Transverse colon (tissue), 4 donors: ENCODE results near the gene GLRX3. TPM values are rescaled to one million over a fixed set of nuclear protein-coding genes. Genes with fewer than 3 reads are reported as not detected.

Experiments
- DNase-seq: peaks from one replicate; pipeline ENCODE4 v3.0.0-alpha.2; 2019
- H3K27ac ChIP-seq, 4 donors: fragments of 200-600 bp; sonication (generic); 2 replicates each; pipeline ENCODE4 v1.5.1; 2016 to 2018; ENCODE audit warnings: inconsistent platforms in 4 of 4
- H3K27me3 ChIP-seq: fragments of 200-600 bp; sonication (generic); 2 replicates; pipeline ENCODE4 v1.5.1; 2017; ENCODE audit warnings: inconsistent platforms
- H3K36me3 ChIP-seq, 4 donors: fragments of 200-600 bp; sonication (generic); 2 replicates each; pipeline ENCODE4 v1.5.1; 2017 to 2019; ENCODE audit warnings: inconsistent platforms in 4 of 4
- H3K4me1 ChIP-seq, 4 donors: fragments of 200-600 bp; sonication (generic); 2 replicates each; pipeline ENCODE4 v1.5.1; 2017 to 2020; ENCODE audit warnings: inconsistent platforms in 4 of 4
- H3K4me3 ChIP-seq, 4 donors: fragments of 200-600 bp; sonication (generic); 1 replicate in 1 of 4; 2 replicates in 3 of 4; pipeline versions ENCODE4 v1.5.1 to v1.6.1; 2017 to 2019; ENCODE audit warnings: inconsistent platforms in 4 of 4
- H3K9me3 ChIP-seq, 2 donors: fragments of 200-600 bp; sonication (generic); 2 replicates each; pipeline ENCODE4 v1.5.1; 2017 to 2019; ENCODE audit warnings: inconsistent platforms in 2 of 2
- EP300 ChIP-seq: sonication (generic); formaldehyde crosslinking; IDR thresholded peaks from one replicate; pipeline ENCODE4 v1.6.1; 2017; ENCODE audit warnings: antibody characterized with exemption, low read depth
- POLR2A ChIP-seq: fragments of 450-650 bp; IDR thresholded peaks from one replicate; pipeline ENCODE4 v1.6.1; 2016; ENCODE audit warnings: antibody characterized with exemption, mild to moderate bottlenecking, moderate library complexity
- POLR2AphosphoS5 ChIP-seq, 3 donors: sonication (generic); formaldehyde crosslinking; IDR thresholded peaks; one replicate each; pipeline ENCODE4 v1.6.1; 2016; ENCODE audit warnings: antibody characterized with exemption in 3 of 3
- WGBS, 2 donors: methylation state at CpG; one replicate each; pipeline ENCODE4 v1.1.5; 2018; ENCODE audit warnings: low coverage in 1 of 2; 5-methylcytosine and 5-hydroxymethylcytosine counted together
- in situ Hi-C, 4 donors: fragments of 200-750 bp; cut with MboI; loops; one replicate each; pipeline versions ENCODE4 v1.15.0 to v1.15.1; 2017; ENCODE audit warnings: low sequenced_read_pairs in 3 of 4, low pct_ligation_motif_present in 1 of 4, low pct_unique_long_range_greater_than_20kb in 1 of 4
- intact Hi-C: fragments of 100-400 bp; cut with DNase I; formaldehyde crosslinking; loops from one replicate; pipeline ENCODE4 v1.15.1; 2023; ENCODE audit warnings: low total_unique reads
- total RNA-seq, 4 donors: library from RNA; depleted of rRNA; stranded (reverse); fragments of >200 nt; gene quantifications; one replicate each; pipeline ENCODE4 v1.1.0, GENCODE V29; 2016
- TF ChIP-seq, protein P1 (sequence below), 5 experiments: fragments of 200-600 bp in 3 of 5; fragments of 450-650 bp in 2 of 5; sonication (generic) in 3 of 5; IDR thresholded peaks; 1 replicate in 2 of 5; 2 replicates in 3 of 5; pipeline ENCODE4 v1.5.1; 2016 to 2017; ENCODE audit warnings: antibody characterized with exemption in 5 of 5, inconsistent platforms in 3 of 5, mild to moderate bottlenecking in 2 of 5, moderate library complexity in 1 of 5

Gene GLRX3
- total RNA-seq, 4 donors from 2014 or later: 32.7 to 38.2 (median 34.3) TPM

DNA sequence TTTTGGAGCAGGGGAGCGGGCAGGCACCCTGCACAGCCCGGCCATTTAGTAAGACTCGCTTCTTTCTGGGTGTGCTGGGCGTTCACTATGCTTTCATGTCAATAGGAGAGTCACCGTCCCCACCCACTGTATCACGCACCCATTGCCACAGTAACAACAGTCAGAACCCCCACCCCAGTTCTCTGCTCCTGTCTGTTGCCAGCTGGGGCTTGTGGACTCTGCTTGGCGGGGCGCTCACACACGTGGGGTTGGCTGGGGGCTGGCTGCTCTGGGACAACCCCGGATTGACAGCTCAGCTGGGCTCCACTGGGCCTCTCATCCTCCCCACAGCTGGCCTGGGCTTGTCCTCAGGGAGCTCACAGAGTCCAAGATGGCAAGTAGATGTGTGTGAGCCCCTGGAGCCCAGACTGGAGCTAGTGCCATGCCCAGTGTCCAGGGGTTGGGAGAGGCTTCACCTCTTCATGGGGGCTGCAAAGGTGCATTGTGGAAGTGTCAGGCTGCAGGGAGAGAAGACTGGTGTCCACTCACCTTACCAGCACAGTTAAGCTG is 59.6 kb downstream of the GLRX3 start:
- Histone ChIP-seq H3K4me1 (peaks cover under 1 to 3% (median 1%) of the 10 kb centered on the region in 4 donors), H3K9me3 (no peaks in the 10 kb centered on the region), H3K36me3 (no peaks in the 10 kb centered on the region), H3K4me3 (no peak overlapping the region), H3K27ac (no peak overlapping the region), H3K27me3 (peaks cover 10% of the 10 kb centered on the region)
- no peak for DNase-seq
- TF ChIP-seq EP300 (no peak), POLR2AphosphoS5 (IDR thresholded peaks at IDR 0.05) (no peak), POLR2A (no peak)
- TF ChIP-seq, protein P1, sequence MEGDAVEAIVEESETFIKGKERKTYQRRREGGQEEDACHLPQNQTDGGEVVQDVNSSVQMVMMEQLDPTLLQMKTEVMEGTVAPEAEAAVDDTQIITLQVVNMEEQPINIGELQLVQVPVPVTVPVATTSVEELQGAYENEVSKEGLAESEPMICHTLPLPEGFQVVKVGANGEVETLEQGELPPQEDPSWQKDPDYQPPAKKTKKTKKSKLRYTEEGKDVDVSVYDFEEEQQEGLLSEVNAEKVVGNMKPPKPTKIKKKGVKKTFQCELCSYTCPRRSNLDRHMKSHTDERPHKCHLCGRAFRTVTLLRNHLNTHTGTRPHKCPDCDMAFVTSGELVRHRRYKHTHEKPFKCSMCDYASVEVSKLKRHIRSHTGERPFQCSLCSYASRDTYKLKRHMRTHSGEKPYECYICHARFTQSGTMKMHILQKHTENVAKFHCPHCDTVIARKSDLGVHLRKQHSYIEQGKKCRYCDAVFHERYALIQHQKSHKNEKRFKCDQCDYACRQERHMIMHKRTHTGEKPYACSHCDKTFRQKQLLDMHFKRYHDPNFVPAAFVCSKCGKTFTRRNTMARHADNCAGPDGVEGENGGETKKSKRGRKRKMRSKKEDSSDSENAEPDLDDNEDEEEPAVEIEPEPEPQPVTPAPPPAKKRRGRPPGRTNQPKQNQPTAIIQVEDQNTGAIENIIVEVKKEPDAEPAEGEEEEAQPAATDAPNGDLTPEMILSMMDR (IDR thresholded peaks at IDR 0.05): no peak
- in situ Hi-C loops: loop anchor here in 2 of 4 donors (25.0 kb wide), 2 partner anchors 1591 to 1691 kb away; no protein-coding TSS in a partner anchor
- WGBS, 2 donors: 84% methylated on average over 10 of the region's 10 CpGs; no CpG with 5 or more reads in 1 of the 2 donors
- intact Hi-C loops: loop anchor here (5.0 kb wide), 1 partner anchor 1596 kb away; no protein-coding TSS in a partner anchor

DNA sequence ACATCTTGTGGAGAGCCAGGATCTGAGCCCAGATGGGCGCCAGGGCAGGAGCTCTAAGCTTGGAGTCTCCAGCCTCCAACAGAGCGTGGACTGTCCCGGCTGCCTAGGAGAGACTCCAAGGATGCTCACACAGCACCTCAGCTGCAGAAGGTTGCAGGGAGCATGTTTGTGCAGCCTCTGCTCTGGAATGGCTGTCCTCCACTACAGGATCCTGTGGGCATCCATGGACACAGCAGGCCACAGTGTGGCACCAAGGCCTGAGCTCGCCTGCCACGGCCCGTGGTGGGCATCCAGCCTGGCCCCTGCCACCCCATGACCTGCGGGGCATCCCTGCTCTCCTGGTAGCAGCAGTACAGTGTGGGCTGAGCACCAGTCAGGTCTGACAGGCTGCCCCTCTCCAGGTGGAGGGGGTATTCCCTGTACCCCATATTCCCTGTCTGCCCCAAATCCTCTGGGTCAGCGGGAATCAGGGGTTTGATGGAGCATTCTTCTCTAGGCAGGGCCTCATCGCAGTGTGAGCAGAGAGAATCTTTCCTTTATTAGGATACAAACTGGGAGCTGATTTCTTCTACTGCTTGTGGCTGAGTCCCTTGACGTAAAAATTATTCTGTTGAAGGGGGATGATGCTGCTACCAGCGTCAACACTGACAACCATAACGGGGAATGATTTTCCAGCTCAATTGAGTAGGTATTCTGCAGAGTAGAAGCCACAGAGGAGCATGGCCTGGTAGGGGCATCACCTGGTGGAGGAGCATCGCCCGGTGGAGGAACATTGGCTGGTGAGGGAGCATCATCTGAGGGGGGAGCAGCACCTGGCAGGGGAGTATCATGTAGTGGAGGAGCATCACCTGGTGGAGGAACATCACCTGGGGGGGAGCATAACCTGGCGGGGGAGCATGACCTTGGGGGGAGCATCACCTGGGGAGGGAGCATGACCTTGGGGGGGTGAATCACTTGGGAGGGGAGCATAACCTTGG is 60.6 kb downstream of the GLRX3 start:
- 80 to 95% methylated on average over 2 to 11 of the region's 15 CpGs for WGBS, 2 donors
- Histone ChIP-seq H3K9me3 (no peaks in the 10 kb centered on the region), H3K36me3 (no peaks in the 10 kb centered on the region), H3K4me3 (no peak overlapping the region), H3K27ac (no peak overlapping the region), H3K27me3 (peaks cover 7% of the 10 kb centered on the region), H3K4me1 (no peaks in the 10 kb centered on the region)
- intact Hi-C loops (loop anchor here (5.0 kb wide), 1 partner anchor 1596 kb away; no protein-coding TSS in a partner anchor), in situ Hi-C loops (loop anchor here in 2 of 4 donors (25.0 kb wide), 2 partner anchors 1591 to 1691 kb away; no protein-coding TSS in a partner anchor)
- no peak for DNase-seq
- TF ChIP-seq POLR2A: no peak
- TF ChIP-seq, protein P1 (IDR thresholded peaks at IDR 0.05): no peak
- no peak for TF ChIP-seq EP300
- TF ChIP-seq POLR2AphosphoS5 (IDR thresholded peaks at IDR 0.05): no peak

DNA sequence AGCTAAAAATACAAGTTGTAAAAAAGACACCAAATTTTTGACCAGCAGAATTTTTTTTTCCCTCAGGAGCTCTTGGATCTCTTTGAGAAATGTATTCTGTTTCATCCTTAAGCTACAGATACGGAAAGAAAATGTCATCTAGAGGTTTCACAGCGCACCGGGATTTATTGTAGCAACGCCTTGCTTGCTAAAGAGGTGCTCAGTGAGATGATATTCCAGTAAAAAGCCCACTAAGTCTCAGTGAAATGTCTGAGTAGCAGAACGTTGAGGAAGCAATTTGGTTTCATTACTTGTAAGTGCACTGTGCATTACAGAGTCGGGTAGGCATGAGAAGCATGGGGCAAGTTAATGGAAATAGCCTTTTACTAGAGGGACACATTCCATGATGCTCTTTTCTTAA is 62.5 kb downstream of the GLRX3 start:
- in situ Hi-C loops (loop anchor here in 2 of 4 donors (25.0 kb wide), 2 partner anchors 1589 to 1689 kb away; no protein-coding TSS in a partner anchor), intact Hi-C loops (loop anchor here (5.0 kb wide), 1 partner anchor 1594 kb away; no protein-coding TSS in a partner anchor)
- peaks cover 7% of the 10 kb centered on the region for H3K27me3 ChIP-seq
- no peaks in the 10 kb centered on the region for H3K4me1 ChIP-seq
- H3K27ac ChIP-seq: no peak overlapping the region
- DNase-seq: no peak
- H3K9me3 ChIP-seq: no peaks in the 10 kb centered on the region
- TF ChIP-seq POLR2AphosphoS5 (IDR thresholded peaks at IDR 0.05) (no peak), EP300 (no peak), POLR2A (no peak)
- no peaks in the 10 kb centered on the region for H3K36me3 ChIP-seq
- WGBS, 2 donors: 75 to 81% methylated on average over 6 of the region's 6 CpGs
- no peak overlapping the region for H3K4me3 ChIP-seq

DNA sequence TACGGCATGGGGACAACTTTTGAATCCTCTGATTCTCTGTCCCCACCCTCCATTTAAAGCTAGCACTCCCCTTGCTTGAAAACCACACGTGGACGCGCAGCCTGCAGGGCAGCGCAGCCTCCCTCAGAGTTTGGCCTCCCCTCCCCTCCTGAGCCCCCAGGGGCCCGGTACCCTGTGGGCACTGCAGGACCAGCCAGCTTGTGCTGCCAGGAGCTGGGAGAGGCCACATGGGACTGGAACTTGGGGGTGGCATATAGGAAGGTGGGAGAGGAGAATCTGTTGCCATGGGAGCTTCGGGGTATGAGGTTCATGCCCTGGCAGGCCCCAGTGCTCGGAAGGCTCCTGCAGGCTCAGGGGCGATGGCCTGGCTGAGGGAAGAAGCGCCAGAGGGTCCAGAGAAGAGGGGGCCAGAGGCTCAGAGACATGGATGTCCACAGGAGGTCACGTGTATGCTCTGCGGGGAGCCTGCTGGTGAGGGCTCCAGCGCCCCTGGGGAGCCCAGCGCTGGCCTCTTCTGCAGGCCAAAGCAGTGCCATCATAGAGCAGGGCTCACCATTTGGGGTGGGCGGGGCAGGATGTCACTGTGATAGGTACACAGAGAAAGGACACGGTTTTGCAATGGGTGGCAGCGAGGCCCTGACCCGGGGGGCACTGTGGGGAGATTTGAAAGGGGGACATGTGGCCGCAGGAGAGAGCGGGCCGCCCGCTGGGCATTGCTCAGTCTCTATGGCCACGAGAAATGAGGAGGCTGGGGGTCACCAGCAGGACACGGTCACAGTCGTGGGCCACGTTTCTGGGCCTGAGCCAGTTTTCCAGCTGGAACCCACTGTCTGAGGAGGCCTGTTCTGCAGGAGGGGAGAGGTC is 64.2 kb downstream of the GLRX3 start:
- H3K36me3 ChIP-seq: no peaks in the 10 kb centered on the region

More for the DNA sequence above, 64.2 kb downstream of the GLRX3 start:
- intact Hi-C loops: no loop called here
- no peak overlapping the region for H3K4me3 ChIP-seq
- in situ Hi-C loops: loop anchor here in 1 of 4 donors (25.0 kb wide), 1 partner anchor 112 kb away; no protein-coding TSS in a partner anchor
- DNase-seq: no peak
- TF ChIP-seq POLR2A (no peak), EP300 (no peak), POLR2AphosphoS5 (IDR thresholded peaks at IDR 0.05) (no peak)
- TF ChIP-seq, protein P1 (IDR thresholded peaks at IDR 0.05): no peak
- H3K27me3 ChIP-seq: peaks cover 7% of the 10 kb centered on the region
- H3K4me1 ChIP-seq: no peaks in the 10 kb centered on the region
- WGBS, 2 donors: 78% methylated on average over 26 of the region's 26 CpGs; no CpG with 5 or more reads in 1 of the 2 donors
- H3K27ac ChIP-seq: no peak overlapping the region
- no peaks in the 10 kb centered on the region for H3K9me3 ChIP-seq
